Colon (tissue), 2 donors: Measurements from ENCODE around the gene NRROS.

Experiments used
- FAIRE-seq: peaks from 2 replicates; lab custom pipeline; 2012; peaks lifted over from hg19 to GRCh38; lab: Jason Lieb, UNC
- donor health status: control.
- donor health status: control.

Gene NRROS

DNA sequence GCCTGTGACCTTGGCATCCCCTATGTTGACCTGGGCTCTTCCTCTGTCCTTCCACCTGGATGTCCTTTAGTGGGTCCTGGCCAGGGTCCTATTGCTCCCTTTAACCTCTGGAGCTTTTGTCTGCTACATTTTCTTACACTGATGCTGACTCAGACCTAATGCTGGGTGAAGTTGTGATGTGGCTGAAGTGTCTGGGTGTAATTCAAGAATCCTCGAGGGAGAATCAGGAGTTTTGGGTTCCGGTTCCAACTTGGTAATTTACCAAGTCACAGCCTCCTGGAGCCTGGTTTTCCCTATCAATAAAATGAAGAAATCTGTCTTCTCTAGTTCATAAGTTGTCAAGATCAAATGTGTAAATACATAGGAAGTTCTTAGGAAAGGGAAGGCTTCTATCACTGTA, 46.9 kb downstream of the NRROS start:
- no peak for FAIRE-seq

DNA sequence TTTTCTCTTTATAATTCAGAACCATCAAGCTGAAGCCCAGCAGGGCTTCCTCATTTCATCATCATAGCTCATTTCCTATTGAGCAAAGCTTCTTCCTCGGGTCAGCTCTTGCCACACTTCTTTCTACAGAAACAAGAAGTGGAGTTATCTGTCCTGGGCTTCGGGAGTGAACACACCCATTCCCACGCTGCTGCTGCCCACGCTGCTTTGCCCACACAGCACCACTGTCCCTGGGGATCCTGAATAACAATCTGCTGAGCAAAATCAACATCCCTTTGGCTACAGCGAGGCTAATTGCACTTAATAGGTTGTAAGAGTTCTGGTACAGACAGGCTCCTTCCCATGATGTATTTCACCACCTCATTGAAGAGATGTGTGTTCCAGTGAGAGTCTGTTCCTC, 48.9 kb downstream of the NRROS start:
- FAIRE-seq, result no peak

DNA sequence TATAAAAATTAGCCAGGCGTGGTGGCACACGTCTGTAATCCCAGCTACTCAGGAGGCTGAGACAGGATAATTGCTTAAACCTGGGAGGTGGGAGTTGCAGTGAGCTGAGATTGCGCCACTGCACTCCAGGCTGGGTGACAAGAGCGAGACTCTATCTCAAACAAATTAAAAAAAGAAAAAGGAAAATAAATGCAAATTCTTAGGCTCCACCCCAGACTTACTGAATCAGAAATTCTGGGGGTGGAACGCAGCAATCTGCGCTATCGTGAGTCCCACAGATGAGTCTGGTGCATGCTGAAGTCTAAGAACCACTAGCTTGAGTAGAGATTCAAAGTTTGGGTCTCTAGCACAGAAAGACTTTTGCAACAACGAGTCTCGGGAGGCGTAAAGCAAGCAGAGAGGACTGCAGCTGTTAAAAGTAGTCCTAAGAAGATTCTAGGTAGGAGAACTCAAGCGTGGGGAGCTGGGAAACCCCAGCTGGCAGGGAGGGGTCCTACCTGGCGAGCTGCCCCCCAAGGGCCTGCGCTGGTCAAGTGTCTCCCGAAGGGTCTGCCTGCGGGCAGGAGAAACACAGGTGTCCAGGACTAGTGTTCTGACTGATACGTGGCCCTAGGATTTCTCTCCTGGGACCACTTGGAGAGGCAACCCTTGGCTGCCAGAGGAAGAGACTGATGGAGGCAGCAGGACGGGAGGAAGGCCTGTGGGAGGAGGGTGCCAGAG, 50.6 kb downstream of the NRROS start:
- FAIRE-seq, result no peak

DNA sequence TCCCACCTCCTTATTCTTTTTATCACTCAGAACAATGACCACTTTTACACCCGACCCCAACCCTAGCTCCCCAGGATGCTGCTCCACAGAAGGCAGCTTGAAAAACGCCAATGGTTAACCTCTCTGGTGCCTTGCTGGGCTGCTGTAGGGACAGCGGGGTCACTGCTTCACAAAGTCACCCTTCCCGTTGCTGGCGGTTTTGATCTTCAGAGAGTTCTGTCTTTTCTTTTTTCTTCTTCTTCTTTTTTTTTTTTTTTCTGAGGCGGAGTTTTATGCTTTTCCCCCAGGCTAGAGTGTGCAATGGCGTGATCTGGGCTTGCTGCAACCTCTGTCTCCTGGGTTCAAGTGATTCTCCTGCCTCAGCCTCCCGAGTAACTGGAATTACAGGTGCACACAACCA, 51.9 kb downstream of the NRROS start:
- no peak for FAIRE-seq

DNA sequence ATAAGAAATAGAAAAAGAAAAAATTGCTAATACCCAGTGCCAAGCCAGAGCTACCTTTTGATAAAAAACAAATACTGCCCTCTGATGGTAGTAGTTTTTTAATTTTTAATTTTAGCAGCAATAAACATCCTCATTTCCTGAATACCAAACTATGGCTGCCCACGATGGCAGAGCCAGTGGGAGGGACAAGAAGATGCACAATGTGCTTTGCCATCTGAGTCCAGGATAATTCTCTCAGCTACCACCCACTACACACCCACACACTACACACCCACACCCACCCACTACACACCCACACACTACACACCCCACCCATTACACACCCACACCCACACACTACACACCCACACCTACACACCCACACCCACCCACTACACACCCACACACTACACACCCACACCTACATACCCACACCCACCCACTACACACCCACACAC, 54.7 kb downstream of the NRROS start:
- no peak for FAIRE-seq

DNA sequence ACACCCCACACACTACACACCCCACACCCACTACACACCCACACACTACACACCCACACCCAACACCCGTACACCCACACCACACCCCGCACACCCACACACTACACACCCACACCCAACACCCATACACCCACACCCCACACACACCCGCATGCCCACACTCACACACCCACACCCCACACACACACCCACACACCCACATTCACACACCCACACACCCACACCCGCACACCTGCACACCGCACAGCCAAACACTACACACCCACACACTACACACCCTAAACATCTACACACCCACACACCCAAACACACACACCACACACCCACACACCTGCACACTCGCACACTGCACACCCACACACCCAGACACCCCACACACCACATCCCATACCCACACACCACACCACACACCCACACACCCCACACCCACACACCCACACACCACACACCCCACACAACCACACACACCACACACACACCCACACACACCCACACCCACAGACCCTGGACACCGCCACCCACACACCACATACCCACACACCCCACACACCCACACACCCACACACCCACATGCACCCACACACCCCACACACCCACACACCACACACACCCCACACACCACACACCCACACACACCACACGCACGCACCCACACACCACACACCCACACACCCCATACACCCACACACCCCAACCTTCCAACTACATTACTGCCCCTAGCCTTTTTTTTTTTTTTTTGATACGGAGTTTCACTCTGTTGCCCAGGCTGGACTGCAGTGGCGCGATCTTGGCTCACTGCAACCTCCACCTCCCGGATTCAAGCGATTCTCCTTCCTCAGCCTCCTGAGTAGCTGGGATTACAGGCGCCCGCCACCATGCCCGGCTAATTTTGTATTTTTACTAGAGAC, 55.7 kb downstream of the NRROS start:
- no peak for FAIRE-seq

DNA sequence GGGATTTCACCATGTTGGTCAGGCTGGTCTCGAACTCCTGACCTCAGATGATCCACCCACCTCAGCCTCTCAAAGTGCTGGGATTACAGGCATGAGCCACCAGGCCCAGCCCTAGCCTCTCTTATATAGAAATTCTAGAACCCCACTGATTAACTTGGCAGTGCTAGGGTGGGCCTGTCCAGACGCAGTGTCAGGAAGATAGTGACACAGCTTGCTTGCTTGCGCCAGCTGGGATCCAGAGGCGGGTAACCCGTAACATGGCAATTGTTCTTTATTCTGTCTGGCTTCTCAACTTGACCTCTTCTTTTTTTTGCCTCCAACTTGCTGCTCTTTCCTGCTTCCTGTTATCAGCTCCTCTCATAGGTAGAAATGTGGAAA, 56.3 kb downstream of the NRROS start:
- no peak for FAIRE-seq

DNA sequence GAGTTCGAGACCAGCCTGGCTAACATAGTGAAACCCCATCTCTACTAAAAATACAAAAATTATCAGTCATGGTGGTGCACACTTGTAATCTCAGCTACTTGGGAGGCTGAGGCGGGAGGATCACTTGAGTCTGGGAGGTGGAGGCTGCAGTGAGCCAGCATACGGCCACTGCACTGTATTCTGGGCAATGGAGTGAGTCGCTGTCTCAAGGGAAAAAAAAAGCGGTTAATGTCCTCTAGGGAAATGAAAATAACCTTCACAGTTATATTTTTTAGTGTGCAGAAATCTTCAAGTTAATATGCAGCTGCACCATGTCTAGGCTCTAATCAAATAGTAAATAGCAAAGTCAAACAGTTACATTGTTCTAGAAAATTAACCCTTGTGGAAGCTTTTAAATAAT, 57.8 kb downstream of the NRROS start:
- FAIRE-seq, result no peak

DNA sequence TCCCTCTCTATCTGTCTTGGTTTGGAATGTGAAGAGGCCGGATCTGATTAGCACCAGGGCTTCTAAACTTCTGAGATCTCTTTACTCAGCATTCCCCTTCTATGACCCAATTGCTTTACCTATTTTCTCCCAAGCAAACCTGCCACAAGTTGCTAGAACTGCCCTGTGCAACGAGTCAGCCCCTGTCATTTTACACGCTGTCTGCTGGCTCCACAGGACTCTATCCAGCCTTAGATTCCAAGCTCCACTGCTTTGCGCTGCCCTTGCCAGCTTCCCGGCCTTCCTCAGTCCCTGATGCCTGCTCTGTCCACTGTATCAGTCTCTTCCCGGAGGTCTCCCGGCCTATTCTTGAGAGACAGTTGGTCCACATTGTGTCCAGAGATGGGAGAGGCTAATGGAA, 60.3 kb downstream of the NRROS start:
- FAIRE-seq, result no peak

DNA sequence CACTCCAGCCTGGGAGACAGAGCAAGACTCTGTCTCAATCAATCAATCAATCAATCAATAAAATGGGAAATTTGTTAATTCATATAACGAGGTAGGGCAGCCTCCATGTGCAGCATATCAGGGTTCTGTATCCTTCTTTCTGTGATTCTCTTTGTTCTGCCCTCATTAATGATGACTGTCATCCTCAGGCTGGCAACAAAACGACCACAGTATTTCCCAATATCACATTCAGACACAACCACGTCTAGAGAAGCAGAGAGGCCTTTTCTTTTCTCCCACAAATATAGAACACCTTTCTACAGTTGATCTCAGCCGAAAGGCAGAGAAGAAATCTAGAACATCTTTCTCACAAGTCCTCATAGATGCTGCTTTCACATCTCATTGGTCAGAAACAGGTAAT, 61.3 kb downstream of the NRROS start:
- no peak for FAIRE-seq

DNA sequence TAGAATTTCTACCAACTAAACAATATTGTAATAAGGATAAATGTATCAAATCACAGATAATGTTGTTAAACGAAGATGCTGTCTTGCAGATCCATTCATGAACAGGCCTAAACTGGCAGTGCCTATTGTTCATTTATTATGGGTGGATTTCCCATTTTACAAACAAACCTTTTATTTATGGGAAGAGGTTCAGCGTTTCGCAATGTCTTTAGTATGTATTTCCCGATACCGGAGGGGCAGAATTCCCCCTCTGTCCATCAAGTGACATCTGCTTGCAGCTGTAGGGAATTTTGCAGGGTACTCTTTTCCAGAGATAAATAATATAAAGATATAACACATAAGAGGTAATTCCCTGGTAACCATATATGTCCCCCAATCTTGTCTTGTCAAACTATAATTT, 66.8 kb downstream of the NRROS start:
- no peak for FAIRE-seq

DNA sequence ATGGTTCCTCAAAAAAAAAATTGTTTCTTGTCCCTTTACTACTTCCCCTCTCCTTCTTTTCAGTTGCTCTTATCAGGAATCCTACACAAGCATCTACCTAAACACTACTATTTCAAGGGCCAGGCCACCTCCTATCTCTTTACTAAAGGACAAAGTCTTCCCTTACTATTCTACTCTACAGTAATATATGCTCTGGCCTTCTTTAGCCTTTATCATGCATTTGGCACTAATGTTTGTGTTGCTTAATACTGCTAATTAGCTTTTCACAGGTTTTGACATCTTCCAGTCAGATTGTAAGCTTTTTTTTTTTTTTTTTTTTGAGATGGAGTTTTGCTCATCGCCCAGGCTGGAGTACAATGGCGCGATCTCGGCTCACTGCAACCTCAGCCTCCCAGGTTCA, 67.2 kb downstream of the NRROS start:
- FAIRE-seq, result no peak

DNA sequence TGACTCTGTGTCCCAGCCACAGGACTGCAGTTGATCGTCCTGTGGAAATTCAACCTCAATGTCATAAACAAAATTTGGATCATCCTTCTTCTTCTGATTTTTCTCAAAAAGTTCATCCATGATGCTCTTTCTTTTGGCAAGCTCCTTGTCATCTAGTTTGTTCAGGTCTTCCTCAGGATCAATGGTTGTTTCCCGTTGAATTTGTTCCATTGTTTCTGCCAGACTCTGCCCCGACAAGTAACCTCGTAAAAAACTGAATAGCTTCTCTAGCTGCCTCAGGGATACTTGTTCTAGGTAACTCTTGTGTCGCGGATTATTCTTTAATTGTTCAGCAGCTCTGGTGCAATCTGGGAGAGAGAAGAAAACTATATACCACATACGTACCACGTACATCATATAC, 68.1 kb downstream of the NRROS start:
- no peak for FAIRE-seq

DNA sequence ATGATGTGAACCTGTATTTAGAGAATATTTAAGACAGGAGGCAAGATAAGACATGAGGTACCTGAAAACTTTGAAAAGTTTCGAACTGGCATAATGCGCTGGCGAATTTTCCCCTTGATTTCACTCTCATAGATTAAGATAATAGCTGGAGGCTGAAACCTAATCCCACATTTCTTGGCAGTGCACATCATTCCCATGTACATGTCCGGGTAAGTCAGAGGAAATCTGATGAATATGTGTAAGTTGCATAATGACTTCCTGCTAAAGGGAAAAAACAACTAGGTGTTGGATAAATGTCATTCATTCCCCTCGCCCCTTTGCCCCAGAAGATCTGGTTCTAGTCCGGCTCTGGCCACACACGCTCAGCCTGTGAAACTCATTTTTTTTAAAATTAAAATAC, 69.0 kb downstream of the NRROS start:
- FAIRE-seq, result no peak
